Astrocyte of the cerebellum (primary cell): ENCODE measurements around the gene UBQLN4.

Source experiments
- DNase-seq: peaks from one replicate; pipeline ENCODE4 v3.0.0-alpha.2; 2011; ENCODE audit warnings: low read depth
- H3K4me3 ChIP-seq: 2 replicates; pipeline ENCODE4 v1.5.1; 2011; ENCODE audit warnings: mild to moderate bottlenecking, low read depth, low read length, moderate library complexity
- in situ Hi-C: cut with HindIII; loops from 2 replicates; pipeline ENCODE4 v1.10.0; 2017; ENCODE audit warnings: low sequenced_read_pairs
- TF ChIP-seq, protein P1 (sequence below): IDR thresholded peaks from 2 replicates; pipeline ENCODE4 v1.5.1; 2012; ENCODE audit warnings: low read length, low read depth, moderate library complexity, mild to moderate bottlenecking; ENCODE audit errors: missing control alignments

The UBQLN4 gene

GRCh38 chr1:156070548-156070947 is 16.9 kb upstream of the UBQLN4 start:
- in situ Hi-C loops = no loop called here

GRCh38 chr1:156069490-156070455 is 16.2 kb upstream of the UBQLN4 start:
- H3K4me3 ChIP-seq = no peak overlapping the region
- TF ChIP-seq, protein P1, sequence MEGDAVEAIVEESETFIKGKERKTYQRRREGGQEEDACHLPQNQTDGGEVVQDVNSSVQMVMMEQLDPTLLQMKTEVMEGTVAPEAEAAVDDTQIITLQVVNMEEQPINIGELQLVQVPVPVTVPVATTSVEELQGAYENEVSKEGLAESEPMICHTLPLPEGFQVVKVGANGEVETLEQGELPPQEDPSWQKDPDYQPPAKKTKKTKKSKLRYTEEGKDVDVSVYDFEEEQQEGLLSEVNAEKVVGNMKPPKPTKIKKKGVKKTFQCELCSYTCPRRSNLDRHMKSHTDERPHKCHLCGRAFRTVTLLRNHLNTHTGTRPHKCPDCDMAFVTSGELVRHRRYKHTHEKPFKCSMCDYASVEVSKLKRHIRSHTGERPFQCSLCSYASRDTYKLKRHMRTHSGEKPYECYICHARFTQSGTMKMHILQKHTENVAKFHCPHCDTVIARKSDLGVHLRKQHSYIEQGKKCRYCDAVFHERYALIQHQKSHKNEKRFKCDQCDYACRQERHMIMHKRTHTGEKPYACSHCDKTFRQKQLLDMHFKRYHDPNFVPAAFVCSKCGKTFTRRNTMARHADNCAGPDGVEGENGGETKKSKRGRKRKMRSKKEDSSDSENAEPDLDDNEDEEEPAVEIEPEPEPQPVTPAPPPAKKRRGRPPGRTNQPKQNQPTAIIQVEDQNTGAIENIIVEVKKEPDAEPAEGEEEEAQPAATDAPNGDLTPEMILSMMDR = no peak
- in situ Hi-C loops = no loop called here
- no peak for DNase-seq

More at GRCh38 chr1:156070548-156070947, 16.9 kb upstream of the UBQLN4 start:
- no peak for DNase-seq
- TF ChIP-seq, protein P1 = no peak
- no peak overlapping the region for H3K4me3 ChIP-seq

DNA sequence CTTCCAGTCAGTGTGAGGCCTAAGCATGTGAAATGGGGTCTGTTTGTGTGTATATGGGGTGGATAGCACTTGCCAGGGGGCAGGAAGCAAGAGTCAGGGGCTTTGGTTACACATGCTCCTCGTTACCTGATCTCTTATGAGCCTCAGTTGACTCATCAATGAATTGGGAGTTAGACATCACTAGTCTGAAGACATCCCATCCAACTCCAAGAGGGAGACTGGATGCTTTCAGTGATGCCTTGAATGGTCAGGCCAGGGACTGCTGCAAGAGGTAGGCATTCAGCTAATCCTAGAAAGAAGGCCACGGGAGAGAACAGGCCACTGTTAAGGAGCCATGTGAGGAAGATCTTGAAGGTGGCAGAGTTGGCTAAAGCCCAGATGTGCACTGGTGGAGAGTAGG is 13.7 kb upstream of the UBQLN4 start:
- in situ Hi-C loops = no loop called here
- TF ChIP-seq, protein P1 = no peak
- H3K4me3 ChIP-seq = no peak overlapping the region
- DNase-seq = no peak

DNA sequence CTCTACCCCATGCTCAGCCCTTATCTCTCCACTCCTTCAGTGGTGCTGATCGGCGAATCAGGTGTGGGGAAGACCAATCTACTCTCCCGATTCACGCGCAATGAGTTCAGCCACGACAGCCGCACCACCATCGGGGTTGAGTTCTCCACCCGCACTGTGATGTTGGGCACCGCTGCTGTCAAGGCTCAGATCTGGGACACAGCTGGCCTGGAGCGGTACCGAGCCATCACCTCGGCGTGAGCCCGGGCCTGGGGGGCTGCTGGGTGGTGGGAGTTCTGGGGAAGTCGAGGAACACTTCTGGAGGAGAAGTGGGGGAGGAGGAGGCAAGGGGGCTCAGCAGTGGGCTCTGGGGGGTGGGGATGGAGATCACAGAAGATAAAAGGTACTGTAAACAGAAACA is 12.3 kb upstream of the UBQLN4 start:
- no peak for DNase-seq
- no peak overlapping the region for H3K4me3 ChIP-seq
- in situ Hi-C loops = no loop called here
- TF ChIP-seq, protein P1 = no peak

DNA sequence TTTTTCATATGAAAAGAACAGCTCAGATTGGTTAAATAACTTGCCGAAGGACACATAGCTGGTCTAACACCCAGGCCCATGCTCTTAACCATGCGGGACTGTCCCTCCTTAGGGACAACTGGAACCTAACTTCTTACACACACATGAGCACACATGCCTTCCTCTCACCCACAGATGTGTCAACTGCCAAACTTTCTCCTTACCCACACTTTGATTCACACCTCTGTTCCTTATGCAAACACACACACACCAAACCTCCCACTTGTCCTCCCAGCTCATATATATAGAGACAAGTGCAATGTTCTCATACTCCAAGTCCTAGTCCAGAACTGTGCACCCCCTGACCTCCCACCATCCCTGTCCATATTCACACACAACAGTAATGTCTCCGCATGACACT is 11.6 kb upstream of the UBQLN4 start:
- TF ChIP-seq, protein P1 = no peak
- no peak overlapping the region for H3K4me3 ChIP-seq
- in situ Hi-C loops = no loop called here
- DNase-seq = no peak

DNA sequence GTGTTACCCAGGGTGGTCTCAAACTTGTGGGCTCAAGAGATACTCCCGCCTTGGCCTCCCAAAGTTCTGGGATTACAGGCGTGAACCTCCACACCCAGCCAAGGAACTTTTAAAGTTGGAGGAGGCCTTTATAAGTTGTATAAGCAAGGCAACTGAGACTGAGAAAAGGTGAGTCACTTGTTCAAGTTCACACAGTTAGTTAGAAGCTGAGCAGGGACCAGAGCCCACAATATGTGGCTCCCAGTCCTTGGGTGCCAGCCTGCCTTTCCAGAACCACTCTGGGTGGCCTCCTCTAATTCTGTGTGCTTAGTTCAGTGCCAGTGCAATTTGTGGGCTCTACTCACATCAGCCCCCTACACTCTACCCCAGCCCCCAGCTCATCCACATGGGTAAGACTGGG is 11.0 kb upstream of the UBQLN4 start:
- TF ChIP-seq, protein P1 = no peak
- DNase-seq = no peak
- in situ Hi-C loops = no loop called here
- no peak overlapping the region for H3K4me3 ChIP-seq
